ENCODE results near the gene TFIP11.

TFIP11 gene

DNA sequence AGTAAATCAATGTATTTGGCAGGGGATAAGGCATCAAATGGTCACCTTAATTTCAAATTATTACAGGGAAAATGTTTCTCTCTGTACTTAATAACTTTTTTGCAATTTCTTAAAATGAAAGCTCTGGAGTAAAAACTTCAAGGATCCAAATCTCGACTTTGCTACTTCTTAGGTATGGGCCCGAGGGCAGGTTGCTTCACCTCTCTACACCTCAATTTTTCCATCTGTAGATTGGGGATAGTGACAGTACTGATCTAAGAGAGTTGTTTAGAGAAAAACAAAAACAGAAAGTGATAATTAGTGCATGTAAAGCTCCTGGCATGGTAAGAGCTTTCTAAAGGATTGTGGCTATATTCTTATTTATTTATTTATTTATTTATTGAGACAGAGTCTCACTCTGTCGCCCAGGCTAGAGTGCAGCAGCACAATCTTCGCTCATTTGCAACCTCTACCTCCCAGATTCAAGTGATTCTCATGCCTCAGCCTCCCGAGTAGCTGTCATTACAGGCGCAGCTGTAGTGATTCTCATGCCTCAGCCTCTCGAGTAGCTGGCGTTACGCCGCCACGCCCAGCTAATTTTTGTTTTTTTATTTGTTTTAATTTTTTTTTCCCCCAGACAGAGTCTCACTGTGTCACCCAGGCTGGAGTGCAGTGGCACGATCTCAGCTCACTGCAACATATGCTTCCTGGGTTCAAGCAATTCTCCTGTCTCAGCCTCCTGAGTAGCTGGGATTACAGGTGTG, 2.3 kb upstream of the TFIP11 start:
- no peak for FAIRE-seq

DNA sequence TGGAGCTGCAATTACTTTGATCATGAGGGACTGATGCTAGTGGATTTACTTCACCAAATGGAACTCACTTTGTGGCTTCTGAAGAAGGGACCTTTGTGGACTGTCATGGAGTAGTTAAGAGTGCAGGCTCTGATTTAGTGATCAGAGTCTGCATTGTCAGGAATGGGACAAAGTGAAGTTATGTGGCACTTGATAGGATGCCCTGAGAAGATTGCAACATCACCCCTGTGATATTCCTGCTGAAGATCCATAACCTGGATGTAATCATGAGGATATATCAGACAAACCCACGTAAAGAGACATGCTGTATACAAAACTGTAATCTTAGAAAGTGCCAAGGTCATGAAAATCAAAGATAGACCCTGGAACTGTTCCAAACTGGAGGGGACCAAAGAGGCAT, 1.6 kb upstream of the TFIP11 start:
- no peak for FAIRE-seq

More for the DNA sequence above, 2.3 kb upstream of the TFIP11 start:
- DNase-seq (ENCODE audit: insufficient read length, low spot score), result no peak

DNA sequence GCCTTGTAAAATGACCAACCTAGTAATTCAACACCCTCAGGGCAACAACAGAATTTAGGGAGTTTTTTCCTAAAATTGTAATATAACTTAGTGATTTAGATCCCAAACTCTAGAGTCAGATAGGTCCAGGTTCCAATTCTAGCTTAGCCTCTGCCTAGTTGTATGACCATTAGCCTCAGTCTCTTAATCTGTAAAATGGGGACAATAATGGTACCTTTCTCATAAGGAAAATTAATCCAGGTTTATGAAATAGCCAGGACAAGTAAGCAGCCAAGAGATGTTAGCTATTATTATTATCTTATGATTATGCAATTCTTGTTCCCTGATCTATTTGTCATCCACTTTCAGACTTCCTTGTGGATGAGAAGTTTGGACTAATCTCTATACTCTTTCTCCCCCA, 4.1 kb downstream of the TFIP11 start:
- FAIRE-seq, result no peak

More for the DNA sequence above, 1.6 kb upstream of the TFIP11 start:
- no peak for DNase-seq (ENCODE audit: insufficient read length, low spot score)

DNA sequence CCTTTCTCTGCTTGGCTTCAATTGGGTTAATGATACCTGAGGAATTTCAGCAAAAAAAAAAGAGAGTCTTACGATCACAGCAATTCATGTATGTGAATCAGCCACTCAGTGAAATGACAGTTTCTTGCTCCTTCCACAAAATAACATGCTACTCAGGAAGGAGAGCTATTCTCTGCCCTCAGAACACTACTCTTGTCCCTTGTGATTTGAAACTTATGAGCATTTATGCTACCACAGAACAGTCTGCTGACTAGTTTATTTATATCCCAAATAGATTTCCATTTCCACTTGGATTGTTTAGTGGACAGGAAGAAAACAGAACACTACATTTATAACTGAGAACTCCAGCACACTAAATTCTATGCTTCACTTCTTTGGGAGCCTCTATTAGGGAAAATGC, 8.5 kb downstream of the TFIP11 start:
- DNase-seq (ENCODE audit: insufficient read length, low spot score) (no peak), FAIRE-seq (no peak)

More for the DNA sequence above, 4.1 kb downstream of the TFIP11 start:
- DNase-seq (ENCODE audit: insufficient read length, low spot score), result no peak

DNA sequence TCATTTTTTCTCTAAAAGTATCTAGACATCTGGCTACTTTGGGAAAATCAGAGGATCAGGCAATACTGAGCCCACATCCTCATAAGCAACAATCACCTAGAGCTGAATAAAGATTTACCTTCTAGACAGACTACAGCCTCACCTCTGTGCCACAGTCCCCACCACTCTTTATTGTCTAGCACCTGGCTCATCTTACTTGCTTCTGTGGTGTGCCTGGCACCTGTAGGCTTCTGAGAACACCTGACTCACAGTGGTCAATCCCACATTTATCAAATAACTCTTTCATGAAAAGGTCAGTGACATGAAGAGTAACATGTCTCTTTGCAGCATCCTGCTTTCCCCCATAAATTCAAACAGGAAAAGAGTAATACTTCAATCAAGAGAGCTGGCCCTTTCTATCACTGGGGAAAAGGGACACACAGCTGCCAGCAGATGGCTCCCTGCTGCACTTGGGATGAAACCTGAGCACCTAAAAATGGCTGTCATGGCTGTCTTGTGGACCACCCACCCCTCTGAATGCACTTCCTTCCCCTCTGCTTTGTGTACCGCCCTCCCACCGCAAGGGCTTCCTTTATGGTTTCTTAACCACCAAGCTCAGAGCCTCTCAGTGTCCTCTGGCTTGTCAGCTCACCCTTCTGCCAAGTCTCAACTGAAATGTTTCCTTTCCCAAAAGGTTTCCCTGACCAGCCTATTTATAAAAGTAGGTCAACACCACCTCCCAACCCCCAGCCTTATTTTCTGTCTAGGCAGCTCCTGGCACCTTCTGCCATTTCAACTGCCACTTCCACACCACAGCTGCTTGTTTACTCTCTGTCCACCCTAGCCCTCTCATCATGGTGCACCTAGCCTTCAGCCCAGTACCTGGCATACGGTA, 9.3 kb downstream of the TFIP11 start:
- peak; percentile 87 for FAIRE-seq
- DNase-seq (ENCODE audit: insufficient read length, low spot score), result peak; percentile 46

DNA sequence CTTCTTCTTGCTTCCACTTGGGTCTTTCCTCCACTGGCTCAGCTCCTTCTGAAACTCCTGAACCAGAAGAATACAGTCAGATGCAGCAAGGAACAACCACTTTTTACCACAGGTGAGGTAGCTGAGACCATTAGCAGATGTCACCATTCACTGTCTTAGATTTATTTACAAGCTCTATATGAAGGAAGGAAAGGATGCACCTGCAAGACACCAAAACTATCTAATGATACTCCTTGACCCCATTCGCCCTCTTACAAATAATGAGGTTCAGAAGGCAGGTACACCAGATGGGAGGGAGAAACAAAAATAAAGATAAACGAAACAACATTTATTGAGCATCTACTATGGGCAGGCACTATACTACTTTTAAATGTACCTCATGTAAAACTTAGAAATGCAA, 10.3 kb downstream of the TFIP11 start:
- FAIRE-seq, result no peak
- no peak for DNase-seq (ENCODE audit: insufficient read length, low spot score)

DNA sequence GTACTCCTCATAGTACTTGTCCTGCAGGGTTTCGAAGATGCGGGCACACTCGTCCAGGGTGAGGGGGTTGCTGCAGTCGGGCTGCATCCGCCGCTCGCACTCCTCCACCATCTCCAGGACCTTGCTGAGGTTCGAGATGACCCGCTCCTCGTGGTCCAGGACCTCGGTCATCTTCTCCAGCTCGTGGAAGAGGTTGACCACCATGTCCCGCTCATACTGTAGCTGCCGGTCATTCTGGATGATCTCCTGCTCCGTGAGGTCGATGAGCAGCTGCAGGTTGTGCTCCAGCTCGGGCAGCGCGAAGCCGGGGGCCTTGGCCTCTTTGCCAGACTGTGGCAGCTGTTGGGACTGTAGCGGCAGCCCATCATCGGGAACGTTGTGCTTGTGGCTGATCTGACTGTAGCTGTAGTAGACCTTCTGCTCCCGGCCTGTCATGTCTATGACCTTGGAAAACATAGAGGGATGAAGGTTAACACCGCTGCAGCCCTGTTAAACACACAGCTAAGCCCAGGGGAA, 13.0 kb downstream of the TFIP11 start:
- DNase-seq (ENCODE audit: insufficient read length, low spot score), result no peak
- no peak for FAIRE-seq

DNA sequence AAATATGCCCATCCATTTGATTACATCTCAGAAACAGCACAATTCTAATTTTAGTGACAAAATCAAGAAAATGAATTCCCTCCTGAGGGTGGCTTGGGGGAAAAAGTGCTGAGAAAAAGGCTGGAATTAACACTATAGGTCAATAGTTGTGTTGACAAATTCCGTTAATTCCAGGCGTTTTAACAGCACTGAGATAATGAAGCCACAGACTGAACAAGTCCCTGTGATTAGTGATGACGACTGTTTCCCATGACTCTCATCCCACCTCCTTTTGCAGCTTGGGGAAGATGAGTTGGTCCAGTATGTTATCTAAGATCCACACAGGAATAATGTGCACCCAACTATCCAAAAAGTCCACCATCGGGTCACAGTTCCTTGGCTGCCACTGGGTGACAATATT, 15.8 kb downstream of the TFIP11 start:
- FAIRE-seq, result no peak
- no peak for DNase-seq (ENCODE audit: insufficient read length, low spot score)

DNA sequence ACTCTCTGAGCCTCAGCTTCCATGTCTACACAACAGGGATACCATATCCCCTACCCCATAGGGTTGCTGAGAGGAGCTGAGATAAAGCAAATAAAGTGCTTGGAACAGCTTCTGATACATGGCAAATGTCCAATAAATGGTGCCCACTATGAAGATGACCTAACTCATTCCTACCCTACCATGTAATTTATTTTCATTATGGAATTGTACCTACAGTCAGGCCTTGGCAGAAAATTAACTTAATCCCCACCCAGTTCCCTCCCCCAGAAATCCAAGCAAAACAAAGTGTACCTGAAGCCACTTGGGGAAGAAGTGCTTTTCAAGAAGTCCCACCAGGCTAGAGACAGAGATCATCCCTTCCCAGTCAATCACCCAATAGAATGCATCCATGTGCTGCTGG, 17.8 kb downstream of the TFIP11 start:
- DNase-seq (ENCODE audit: insufficient read length, low spot score) (no peak), FAIRE-seq (no peak)

DNA sequence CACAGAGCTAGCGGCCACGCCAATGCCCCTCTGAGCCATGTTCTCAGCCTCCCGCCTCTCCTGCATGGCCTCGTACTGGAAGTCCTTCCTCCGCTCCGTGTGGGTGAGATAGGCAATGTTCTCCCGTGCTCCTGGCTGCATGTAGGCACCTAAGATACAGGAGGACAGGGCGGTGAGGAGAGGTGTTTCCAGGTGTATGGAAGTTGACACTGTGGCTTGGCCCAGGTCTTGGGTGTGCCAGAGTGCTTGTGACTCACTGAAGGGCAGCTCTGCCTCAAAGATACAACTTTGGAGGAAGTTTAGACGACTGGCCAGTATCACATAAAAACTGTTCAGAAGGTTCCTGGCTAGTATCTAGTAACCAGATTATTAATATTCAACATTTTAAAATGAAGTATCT, 20.1 kb downstream of the TFIP11 start:
- DNase-seq (ENCODE audit: insufficient read length, low spot score) (no peak), FAIRE-seq (no peak)

DNA sequence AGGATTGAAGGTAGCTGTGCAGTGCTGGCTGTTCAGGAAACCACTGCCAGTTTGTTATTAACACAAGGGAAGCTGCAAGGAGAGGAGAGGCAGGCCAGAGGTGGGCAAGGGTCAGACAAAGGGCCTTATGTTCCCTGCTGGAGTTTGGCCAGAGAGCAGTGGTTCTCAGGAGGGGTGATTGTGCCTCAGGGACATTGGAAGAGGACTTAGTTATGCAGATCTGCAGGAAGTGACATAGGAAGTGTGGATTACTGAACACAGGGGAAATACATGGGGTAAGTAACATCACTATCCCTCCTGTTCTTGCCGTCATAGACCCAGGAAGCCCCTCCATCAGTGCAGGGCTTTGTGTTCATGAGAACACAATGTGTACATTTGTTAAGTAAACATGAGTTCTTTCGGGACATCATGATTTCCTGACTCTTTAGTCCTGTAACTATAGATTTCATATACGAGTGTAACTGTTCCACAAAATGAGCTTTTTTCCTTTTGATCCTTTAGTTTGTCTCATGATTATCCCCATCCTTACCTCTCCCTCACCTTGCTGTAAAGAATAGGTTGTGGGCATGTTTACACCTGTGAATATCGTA, 22.7 kb downstream of the TFIP11 start:
- FAIRE-seq (no peak), DNase-seq (ENCODE audit: insufficient read length, low spot score) (no peak)

DNA sequence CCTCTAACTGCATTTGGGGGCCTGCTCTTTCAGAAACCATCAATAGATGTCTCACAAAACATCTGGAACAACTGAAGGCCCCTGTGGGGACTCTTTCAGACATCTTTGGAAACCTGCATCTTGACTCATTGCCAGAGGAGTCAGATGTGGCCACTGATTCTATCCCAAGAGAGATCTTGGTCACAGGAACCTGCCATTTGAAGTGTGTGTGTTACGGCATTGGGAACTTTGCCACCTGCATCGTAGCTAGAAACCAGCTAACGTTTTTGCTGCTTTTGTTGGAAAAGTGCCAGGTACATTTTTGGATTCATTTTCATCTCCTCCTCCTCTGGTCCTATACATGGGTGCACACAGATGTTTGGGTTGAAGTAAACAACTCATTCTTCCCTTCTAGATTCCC, 24.3 kb downstream of the TFIP11 start:
- DNase-seq (ENCODE audit: insufficient read length, low spot score) (no peak), FAIRE-seq (no peak)

DNA sequence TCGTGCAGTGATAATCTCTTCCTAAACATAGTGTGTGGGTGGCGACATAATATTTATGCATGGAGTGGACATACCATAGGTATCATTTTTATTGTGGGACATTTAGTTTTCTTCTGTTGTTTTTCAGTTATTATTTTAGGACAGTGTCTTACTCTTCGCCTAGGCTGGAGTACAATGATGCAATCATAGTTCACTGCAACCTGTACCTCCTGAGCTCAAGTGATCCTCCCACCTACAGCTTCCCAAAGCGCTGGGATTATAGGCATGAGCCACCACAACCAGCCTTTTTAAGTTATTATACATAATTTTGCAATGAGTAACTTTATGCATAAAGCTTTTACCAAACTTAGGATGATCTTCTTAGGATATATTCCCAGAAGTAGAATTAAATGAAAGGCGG, 25.9 kb downstream of the TFIP11 start:
- DNase-seq (ENCODE audit: insufficient read length, low spot score) (no peak), FAIRE-seq (no peak)

DNA sequence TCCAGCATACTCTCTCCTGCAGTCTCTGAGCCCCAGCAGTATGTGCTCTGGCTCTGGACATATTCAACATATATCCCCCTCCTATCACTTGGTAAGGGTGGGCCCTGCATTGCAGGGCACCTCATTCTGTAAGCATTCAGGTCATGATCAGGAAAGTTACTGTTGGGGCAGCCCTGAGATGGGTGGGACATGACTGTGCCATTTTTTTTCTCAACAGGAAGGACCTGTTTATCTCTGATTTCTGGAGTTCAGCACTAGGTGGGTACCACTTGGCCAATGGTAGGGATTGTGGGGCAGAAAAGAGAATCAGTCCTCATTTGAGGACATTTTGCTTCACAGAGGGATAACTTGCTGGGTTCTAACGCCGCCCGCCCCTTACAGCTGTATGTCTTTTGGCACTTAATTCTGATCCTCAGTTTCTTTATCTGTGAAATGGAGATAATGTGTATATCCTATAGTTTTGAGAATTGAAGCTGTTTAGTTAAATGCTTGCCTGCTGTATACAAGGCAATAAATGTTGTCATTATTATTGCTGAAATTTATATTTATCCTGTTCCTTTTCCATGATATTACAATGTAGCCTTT, 26.4 kb downstream of the TFIP11 start:
- DNase-seq (ENCODE audit: insufficient read length, low spot score) (no peak), FAIRE-seq (no peak)

DNA sequence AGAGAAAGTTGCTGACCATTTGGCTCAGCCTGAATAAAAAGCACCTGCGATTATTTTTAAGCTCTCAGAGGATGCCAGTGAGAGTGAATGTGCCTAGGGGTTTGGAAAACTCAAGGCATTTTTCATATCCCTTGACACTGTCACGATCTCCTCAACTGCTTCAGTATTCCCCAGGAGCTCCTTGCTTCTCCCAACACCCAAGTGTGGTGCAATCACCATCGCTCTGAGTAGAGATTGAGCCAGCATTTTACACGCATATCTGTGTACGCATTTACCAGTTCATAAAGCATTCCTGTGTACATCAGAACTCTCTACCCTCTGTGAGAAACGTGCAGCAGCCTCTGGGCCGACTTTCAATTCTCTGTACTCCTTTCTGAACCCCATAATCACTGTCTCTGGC, 27.3 kb downstream of the TFIP11 start:
- FAIRE-seq (no peak), DNase-seq (ENCODE audit: insufficient read length, low spot score) (no peak)

DNA sequence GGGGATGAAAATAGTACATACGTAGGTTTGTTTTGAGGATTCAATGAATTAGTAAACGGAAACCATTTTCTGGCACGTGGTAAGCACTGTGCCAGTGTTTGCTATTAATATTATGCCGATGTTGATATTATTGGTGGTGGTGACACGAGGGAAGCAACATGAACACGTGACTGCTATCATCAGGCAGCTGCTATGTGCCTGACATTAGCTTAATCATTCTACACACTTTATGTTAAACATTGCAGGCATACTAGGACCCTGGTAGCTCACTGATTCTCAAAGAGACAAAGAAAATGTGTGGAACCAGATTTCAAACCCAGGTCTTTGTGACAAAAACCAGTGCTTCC, 27.9 kb downstream of the TFIP11 start:
- DNase-seq (ENCODE audit: insufficient read length, low spot score) (no peak), FAIRE-seq (peak; percentile 47)

DNA sequence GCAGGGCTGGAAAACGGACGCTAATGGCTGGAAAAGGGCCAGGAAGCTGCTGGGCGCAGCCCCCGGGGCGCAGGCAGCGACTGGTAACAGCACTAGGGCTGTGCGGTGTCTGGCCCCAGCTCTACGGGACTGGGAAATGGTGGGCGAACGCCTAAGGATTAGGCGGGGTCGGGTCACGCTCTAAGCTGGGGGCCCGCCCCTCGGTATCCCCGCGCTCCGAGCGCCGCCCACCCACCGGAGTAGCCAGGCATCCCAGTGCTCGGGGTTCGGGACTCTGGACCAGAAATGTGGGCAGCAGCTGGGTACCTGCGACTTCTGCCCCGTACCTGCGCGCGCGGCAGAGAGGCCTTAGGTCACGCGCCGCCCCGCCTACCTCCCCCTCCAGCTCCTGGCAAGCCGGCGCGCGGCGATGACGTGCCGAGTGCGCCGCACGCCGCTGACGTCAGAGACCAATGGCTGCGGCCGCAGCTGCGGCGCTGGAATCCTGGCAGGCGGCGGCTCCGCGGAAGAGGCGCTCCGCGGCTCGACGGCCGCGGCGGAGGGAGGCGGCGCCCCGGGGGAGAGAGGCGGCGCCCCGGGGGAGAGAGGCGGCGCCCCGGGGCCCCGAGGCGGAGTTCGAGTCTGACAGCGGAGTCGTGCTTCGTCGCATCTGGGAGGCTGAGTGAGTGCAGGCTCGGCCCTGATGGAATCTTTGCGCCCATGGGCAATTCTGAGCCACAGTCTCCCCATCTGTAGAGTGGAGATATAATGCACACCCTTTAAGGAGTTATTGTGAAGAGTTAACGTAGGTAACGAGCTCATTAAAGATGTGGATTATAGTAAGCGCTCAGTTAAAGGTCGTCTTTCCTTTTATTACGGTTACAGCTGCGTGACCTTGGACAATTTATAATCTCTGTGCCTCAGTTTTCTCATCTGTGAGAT, 28.6 kb downstream of the TFIP11 start, which contains the start of the genes HPS4 and SRRD:
HPS4 (minus strand) TSS at position 345 of the 921 bp plus-strand sequence. CDS start 2,021 bp downstream, outside the sequence.
SRRD (plus strand) TSS at position 439 of the 921 bp plus-strand sequence; CDS start at position 453, 14 bp downstream.
- peak; percentile 79 for FAIRE-seq
- peak; percentile 81 for DNase-seq (ENCODE audit: insufficient read length, low spot score)

DNA sequence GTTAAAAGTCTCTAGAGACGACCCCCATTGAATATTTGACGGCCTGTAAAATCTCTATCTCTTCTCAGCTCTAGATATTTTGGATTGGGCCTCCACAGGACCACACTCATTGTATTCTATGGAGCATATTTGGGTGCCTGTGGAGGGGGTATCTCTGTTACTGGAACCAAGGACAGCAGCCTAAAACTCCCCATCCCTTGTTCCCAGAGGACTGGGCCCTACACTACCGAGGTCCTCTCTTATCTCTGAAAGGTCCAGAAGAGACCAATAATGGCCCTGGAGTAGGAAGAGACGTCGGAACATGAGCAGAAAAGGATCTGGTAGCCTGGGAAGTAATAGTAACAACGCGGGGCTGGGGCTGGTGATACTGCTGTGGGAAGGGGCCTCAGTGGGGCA, 29.2 kb downstream of the TFIP11 start:
- peak; percentile 52 for FAIRE-seq
- no peak for DNase-seq (ENCODE audit: insufficient read length, low spot score)

DNA sequence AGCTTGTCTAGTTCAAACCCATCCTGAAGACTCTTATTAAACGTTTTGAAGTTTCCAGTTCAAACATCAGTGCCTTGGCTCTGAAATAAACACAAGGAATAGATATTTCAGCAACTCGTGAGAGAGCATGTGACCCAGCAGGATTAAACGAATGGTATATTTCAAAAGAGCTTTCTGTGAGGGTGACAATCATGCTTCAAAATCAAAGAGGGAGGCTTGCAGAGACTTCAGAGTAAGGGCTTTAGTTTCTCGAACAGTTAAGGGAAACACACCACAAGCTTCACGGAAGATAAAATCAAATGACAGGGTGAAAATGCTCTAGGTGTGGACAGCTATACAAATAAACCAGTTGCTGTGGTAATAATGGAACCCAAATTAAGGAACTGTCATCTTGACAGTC, 30.1 kb downstream of the TFIP11 start:
- FAIRE-seq, result peak; percentile 53
- no peak for DNase-seq (ENCODE audit: insufficient read length, low spot score)

DNA sequence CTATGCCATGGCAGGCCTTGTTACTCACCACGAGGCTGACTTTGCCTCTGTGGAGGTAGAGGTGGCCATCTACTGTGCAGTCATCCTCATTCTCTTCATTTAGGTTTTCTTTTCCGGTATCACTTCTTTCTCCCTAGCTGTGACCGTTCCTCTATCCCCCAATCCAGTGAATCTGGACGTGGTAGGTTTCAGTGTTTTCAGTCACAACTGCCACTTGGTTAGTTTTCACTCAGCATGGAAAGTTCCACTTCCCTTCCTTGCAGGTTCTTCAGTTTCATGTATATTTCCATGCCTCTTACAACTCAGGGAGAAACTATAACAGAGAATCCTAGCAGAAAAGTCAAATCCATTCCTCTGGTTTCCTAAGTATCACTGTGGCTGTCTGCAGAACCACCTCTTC, 30.6 kb downstream of the TFIP11 start:
- FAIRE-seq, result peak; percentile 79
- DNase-seq (ENCODE audit: insufficient read length, low spot score), result no peak
